Smooth muscle cell (in vitro differentiated cells): Measurements from ENCODE around the gene NADSYN1. TPM values are rescaled to one million over a fixed set of nuclear protein-coding genes. Genes with fewer than 3 reads are reported as not detected.

Experiments
- DNase-seq: peaks from one replicate; lab custom pipeline; 2025; ENCODE audit not compliant: unreplicated experiment; lab: John Stamatoyannopoulos, UW
- H2AFZ ChIP-seq: fragments of 200-600 bp; sonication (generic); 2 replicates; pipeline ENCODE4 v1.6.0; 2016; ENCODE audit warnings: antibody characterized with exemption, low read depth, mild to moderate bottlenecking
- H3F3A ChIP-seq: fragments of 200-600 bp; sonication (generic); 2 replicates; pipeline ENCODE4 v1.6.0; 2017; ENCODE audit warnings: antibody characterized with exemption, low read depth
- H3K27ac ChIP-seq: fragments of 200-600 bp; sonication (generic); 2 replicates; pipeline ENCODE4 v1.5.1; 2016; ENCODE audit warnings: low read depth, mild to moderate bottlenecking
- H3K27me3 ChIP-seq: fragments of 200-600 bp; sonication (generic); 2 replicates; pipeline ENCODE4 v1.6.1; 2016; ENCODE audit warnings: low read depth, mild to moderate bottlenecking
- H3K36me3 ChIP-seq: fragments of 200-600 bp; sonication (generic); 2 replicates; pipeline ENCODE4 v1.5.1; 2016; ENCODE audit warnings: low read depth
- H3K4me1 ChIP-seq: fragments of 200-600 bp; sonication (generic); 2 replicates; pipeline ENCODE4 v1.5.1; 2016; ENCODE audit warnings: low read depth
- H3K4me2 ChIP-seq: fragments of 200-600 bp; sonication (generic); 2 replicates; pipeline ENCODE4 v1.6.0; 2016; ENCODE audit warnings: mild to moderate bottlenecking
- H3K4me3 ChIP-seq: fragments of 200-600 bp; sonication (generic); 2 replicates; pipeline ENCODE4 v1.5.1; 2016; ENCODE audit warnings: mild to moderate bottlenecking
- H3K79me2 ChIP-seq: fragments of 200-600 bp; sonication (generic); 2 replicates; pipeline ENCODE4 v1.6.0; 2016; ENCODE audit warnings: low read depth, mild to moderate bottlenecking
- H3K9ac ChIP-seq: fragments of 200-600 bp; sonication (generic); 2 replicates; pipeline ENCODE4 v1.6.0; 2016; ENCODE audit warnings: low read depth
- H3K9me3 ChIP-seq: fragments of 200-600 bp; sonication (generic); replicated peaks from 2 replicates; pipeline ENCODE4 v1.5.1; 2016; ENCODE audit warnings: low read depth
- H4K20me1 ChIP-seq: fragments of 200-600 bp; sonication (generic); 2 replicates; pipeline ENCODE4 v1.6.0; 2016; ENCODE audit warnings: low read depth
- WGBS: methylation state at CpG from one replicate; pipeline ENCODE4 v1.1.7; 2016; ENCODE audit warnings: low lambda C conversion rate; 5-methylcytosine and 5-hydroxymethylcytosine counted together
- polyA plus RNA-seq: library from polyadenylated mRNA; unstranded; fragments of >200 nt; fragmentation: Nextera tagmentation; extraction: Ambion mirVana; gene quantifications from 2 replicates; pipeline ENCODE4 v1.2.1, GENCODE V29; 2016
- total RNA-seq: library from RNA; depleted of rRNA; stranded (reverse); fragments of >200 nt; gene quantifications from 2 replicates; pipeline ENCODE4 v1.2.3, GENCODE V29; 2014
- TF ChIP-seq, protein P1 (sequence below): fragments of 200-600 bp; sonication (generic); IDR thresholded peaks from 2 replicates; pipeline ENCODE4 v1.5.1; 2017; ENCODE audit warnings: borderline replicate concordance, mild to moderate bottlenecking, antibody characterized with exemption; ENCODE audit not compliant: insufficient read depth, poor library complexity, severe bottlenecking

The NADSYN1 gene
- total and polyA plus RNA-seq, 2 experiments from 2014 or later = 30.2 to 33.8 TPM

DNA sequence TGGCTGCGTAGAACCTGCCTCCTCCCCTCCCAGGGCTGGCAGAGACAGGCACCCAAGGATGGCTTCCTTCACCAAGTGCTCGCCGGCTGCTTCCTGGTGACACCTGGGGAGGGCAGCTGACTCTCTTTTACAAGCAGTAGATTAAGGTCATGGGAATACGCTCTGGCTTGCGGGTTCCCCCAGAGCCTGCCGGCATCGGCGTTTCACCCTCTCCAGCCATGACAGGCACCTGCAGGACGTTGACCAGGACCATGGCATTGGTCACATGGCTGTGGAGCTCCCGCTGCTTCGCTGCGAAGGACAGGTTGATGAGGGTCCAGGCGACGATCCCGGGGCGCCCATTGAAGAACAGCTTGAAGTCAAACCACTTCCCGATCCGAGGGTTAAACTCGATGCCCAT lies 14.4 kb upstream of the NADSYN1 start:
- Histone ChIP-seq H3K4me3 (no peak overlapping the region), H3K9ac (no peak overlapping the region), H3K27ac (no peak overlapping the region), H3K36me3 (no peaks in the 10 kb centered on the region), H3K9me3 (no peaks in the 10 kb centered on the region), H2AFZ (no peak overlapping the region), H3K79me2 (no peaks in the 10 kb centered on the region), H3K4me2 (no peak overlapping the region), H3K27me3 (no peaks in the 10 kb centered on the region), H3F3A (no peaks in the 10 kb centered on the region), H4K20me1 (no peaks in the 10 kb centered on the region), H3K4me1 (no peaks in the 10 kb centered on the region)
- no peak for DNase-seq
- TF ChIP-seq, protein P1, sequence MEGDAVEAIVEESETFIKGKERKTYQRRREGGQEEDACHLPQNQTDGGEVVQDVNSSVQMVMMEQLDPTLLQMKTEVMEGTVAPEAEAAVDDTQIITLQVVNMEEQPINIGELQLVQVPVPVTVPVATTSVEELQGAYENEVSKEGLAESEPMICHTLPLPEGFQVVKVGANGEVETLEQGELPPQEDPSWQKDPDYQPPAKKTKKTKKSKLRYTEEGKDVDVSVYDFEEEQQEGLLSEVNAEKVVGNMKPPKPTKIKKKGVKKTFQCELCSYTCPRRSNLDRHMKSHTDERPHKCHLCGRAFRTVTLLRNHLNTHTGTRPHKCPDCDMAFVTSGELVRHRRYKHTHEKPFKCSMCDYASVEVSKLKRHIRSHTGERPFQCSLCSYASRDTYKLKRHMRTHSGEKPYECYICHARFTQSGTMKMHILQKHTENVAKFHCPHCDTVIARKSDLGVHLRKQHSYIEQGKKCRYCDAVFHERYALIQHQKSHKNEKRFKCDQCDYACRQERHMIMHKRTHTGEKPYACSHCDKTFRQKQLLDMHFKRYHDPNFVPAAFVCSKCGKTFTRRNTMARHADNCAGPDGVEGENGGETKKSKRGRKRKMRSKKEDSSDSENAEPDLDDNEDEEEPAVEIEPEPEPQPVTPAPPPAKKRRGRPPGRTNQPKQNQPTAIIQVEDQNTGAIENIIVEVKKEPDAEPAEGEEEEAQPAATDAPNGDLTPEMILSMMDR = no peak
- WGBS = 97% methylated on average over 19 of the region's 19 CpGs

DNA sequence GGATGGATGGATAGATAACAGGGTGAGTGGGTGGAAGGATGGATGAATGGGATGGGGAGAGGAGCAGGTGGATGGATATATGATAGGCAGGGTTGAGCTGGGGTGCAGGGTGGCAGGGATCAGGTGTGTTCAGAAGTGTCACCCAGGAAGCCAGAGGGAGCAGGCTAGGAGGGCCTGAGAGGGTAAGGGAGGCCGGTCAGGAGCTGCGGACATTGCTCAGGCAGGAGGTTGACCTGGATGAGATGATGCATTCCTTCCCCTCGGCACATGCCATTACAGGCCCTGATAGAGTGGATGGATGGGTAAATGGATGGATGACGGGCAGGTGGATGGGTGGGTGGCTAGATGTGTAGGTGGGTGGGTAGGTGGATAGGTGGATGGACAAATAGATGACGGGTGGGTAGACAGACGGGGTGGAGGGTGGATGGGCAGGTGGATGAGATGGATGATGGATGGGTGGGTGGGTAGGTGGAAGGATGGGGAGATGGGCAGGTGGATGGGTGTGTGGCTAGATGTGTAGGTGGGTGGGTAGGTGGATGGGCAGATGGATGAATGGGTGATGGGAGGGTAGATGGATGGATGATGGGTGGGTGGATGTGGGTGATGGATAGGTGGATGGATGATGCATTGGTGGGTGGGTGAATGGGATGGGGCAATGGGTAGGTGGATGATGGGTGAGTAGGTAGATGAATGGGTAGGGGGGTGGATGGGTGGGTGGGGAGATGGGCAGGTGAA lies 12.8 kb upstream of the NADSYN1 start:
- Histone ChIP-seq H2AFZ (no peak overlapping the region), H3K36me3 (no peaks in the 10 kb centered on the region), H3K9ac (no peak overlapping the region), H3K4me1 (no peaks in the 10 kb centered on the region), H3K27ac (no peak overlapping the region), H3K27me3 (no peaks in the 10 kb centered on the region), H3K4me3 (no peak overlapping the region), H3K4me2 (no peak overlapping the region), H3F3A (no peaks in the 10 kb centered on the region), H3K9me3 (no peaks in the 10 kb centered on the region), H4K20me1 (no peaks in the 10 kb centered on the region), H3K79me2 (no peaks in the 10 kb centered on the region)
- TF ChIP-seq, protein P1 = no peak
- 100% methylated on average over 6 of the region's 6 CpGs for WGBS
- DNase-seq = no peak

DNA sequence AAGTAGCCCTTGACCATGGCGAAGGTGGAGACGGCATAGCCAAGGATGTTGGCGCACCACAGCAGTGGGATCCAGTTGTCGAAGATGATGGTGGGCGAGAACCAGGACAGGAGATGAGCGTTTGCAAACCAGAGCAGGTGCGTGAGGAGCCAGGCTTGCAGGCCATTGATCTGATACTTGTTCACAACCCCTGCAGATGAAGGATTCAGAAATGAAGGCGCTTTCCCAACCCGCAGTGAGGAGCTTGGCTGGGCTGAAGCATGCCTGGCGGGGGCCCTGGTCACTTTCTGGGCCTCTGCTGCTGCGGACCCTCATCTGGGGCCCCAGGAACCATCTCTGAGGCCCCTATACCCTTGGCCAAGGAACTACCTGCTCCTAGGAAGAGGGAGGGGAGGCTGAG lies 11.8 kb upstream of the NADSYN1 start:
- Histone ChIP-seq H3K4me2 (no peak overlapping the region), H3F3A (no peaks in the 10 kb centered on the region), H3K9me3 (no peaks in the 10 kb centered on the region), H3K4me1 (no peaks in the 10 kb centered on the region), H2AFZ (no peak overlapping the region), H3K27ac (no peak overlapping the region), H3K36me3 (peaks cover 2% of the 10 kb centered on the region), H3K27me3 (no peaks in the 10 kb centered on the region), H4K20me1 (no peaks in the 10 kb centered on the region), H3K79me2 (no peaks in the 10 kb centered on the region), H3K4me3 (no peak overlapping the region), H3K9ac (no peak overlapping the region)
- 98% methylated on average over 11 of the region's 11 CpGs for WGBS
- TF ChIP-seq, protein P1 = no peak
- no peak for DNase-seq

DNA sequence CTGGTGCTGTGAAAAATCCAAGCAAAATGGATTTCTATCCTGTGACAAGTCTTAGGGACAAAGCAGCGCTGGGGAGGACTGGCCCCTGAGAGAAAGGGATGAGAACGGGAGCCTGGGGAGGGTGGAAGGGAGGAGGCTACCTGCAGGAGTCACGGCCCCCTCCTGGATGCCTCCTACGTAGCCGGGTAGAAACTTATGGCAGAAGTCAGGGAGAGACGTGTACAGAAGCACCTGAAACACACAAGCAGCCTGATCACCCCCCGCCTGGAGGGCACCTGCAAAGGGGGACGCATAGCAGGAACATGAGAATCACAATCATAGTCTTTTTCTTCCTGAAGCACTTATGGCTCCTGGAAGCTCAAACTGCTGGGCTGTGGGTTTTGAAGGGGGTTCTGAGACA lies 10.9 kb upstream of the NADSYN1 start:
- no peak overlapping the region for H2AFZ ChIP-seq
- TF ChIP-seq, protein P1 = no peak
- no peak for DNase-seq
- no peaks in the 10 kb centered on the region for H3F3A ChIP-seq
- H3K4me2 ChIP-seq = no peak overlapping the region
- H4K20me1 ChIP-seq = no peaks in the 10 kb centered on the region
- peaks cover 4% of the 10 kb centered on the region for H3K36me3 ChIP-seq
- H3K27ac ChIP-seq = no peak overlapping the region
- WGBS = 93% methylated on average over 8 of the region's 8 CpGs
- H3K79me2 ChIP-seq = no peaks in the 10 kb centered on the region
- no peak overlapping the region for H3K9ac ChIP-seq
- H3K4me3 ChIP-seq = no peak overlapping the region
- no peaks in the 10 kb centered on the region for H3K4me1 ChIP-seq
- no peaks in the 10 kb centered on the region for H3K9me3 ChIP-seq
- H3K27me3 ChIP-seq = no peaks in the 10 kb centered on the region
